Stimulated activated naive CD8-positive, alpha-beta T cell treated with anti-CD3 and anti-CD28 coated beads, Interleukin-15, amount 100 ng/mL, for 72 hours (primary cell): ENCODE data around the gene GPR108.
A peak's percentile ranks its signal among the peaks of the same experiment; 100 is the strongest.

ENCODE experiments used
- ATAC-seq: fragments of 150-1000 bp; cut with Tn5 transposase; 2 replicates; pipeline ENCODE4 v1.10.0; 2021; ENCODE audit warnings: mild to moderate bottlenecking, moderate library complexity
- DNase-seq, 2 donors: peaks; one replicate each; pipeline ENCODE4 v3.0.0; 2021 to 2022
- H3K27ac Mint-ChIP-seq, 2 donors: one replicate each; pipeline ENCODE4 v1.8.0; 2022; ENCODE audit warnings: mild to moderate bottlenecking in 2 of 2, mixed read lengths in 2 of 2, moderate library complexity in 2 of 2
- H3K27me3 Mint-ChIP-seq: one replicate; pipeline ENCODE4 v1.8.0; 2022; ENCODE audit warnings: mixed read lengths
- H3K4me1 Mint-ChIP-seq: one replicate; pipeline ENCODE4 v1.8.0; 2022; ENCODE audit warnings: mild to moderate bottlenecking, mixed read lengths
- H3K4me3 Mint-ChIP-seq, 2 donors: one replicate each; pipeline ENCODE4 v1.8.0; 2022; ENCODE audit warnings: mild to moderate bottlenecking in 2 of 2, mixed read lengths in 2 of 2, moderate library complexity in 1 of 2
- H3K9me3 Mint-ChIP-seq, 2 donors: one replicate each; pipeline ENCODE4 v1.8.0; 2022; ENCODE audit warnings: mixed read lengths in 2 of 2

Gene GPR108

GRCh38 chr19:6735181-6735911 is 2.0 kb downstream of the GPR108 start:
- Mint-ChIP-seq H3K4me3 (peak overlapping the region; percentile 77 to 98), H3K9me3 (no peaks in the 10 kb centered on the region), H3K27me3 (no peaks in the 10 kb centered on the region), H3K27ac (peak overlapping the region; percentile 99 to 100), H3K4me1 (peaks cover 31% of the 10 kb centered on the region)
- ATAC-seq (no peak), DNase-seq (no peak)

DNA sequence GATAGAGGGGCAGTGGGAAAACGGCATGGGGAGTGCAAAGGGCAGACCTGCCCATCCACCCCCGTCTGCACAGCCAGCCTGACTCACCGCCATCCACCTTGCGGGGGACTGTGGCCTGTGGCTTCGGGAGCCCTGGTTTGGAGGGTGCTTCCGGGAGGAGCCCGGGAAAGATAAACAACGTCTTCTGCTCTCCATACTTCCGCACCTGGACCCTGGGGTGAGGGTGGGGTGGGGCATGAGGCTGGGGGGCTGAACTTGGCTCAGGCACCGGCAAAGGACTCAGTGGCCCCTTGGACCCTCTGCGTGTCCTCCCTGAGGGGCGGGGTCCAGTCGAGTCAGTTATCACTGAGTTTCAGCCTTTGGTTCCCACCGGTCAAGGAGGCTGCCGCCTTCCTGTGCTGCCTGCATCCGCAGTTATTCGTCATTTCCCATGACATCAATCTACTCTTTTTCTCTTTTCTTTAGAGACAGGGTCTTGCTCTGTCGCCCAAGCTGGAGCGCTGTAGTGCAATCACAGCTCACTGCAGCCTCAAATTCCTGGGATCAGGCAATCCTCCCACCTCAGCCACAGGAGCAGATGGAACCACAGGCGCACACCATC is 3.2 kb downstream of the GPR108 start:
- Mint-ChIP-seq H3K4me3 (peak overlapping the region in 1 of 2 donors; percentile 15), H3K27ac (no peak overlapping the region), H3K4me1 (peaks cover 31% of the 10 kb centered on the region), H3K9me3 (no peaks in the 10 kb centered on the region), H3K27me3 (no peaks in the 10 kb centered on the region)
- DNase-seq (no peak), ATAC-seq (no peak)

GRCh38 chr19:6733338-6734095 is 3.9 kb downstream of the GPR108 start:
- H3K4me1 Mint-ChIP-seq: peaks cover 25% of the 10 kb centered on the region
- H3K4me3 Mint-ChIP-seq: no peak overlapping the region
- H3K27me3 Mint-ChIP-seq: no peaks in the 10 kb centered on the region
- H3K9me3 Mint-ChIP-seq: no peaks in the 10 kb centered on the region
- ATAC-seq: no peak
- H3K27ac Mint-ChIP-seq: peak overlapping the region in 1 of 2 donors; percentile 80
- DNase-seq: no peak

DNA sequence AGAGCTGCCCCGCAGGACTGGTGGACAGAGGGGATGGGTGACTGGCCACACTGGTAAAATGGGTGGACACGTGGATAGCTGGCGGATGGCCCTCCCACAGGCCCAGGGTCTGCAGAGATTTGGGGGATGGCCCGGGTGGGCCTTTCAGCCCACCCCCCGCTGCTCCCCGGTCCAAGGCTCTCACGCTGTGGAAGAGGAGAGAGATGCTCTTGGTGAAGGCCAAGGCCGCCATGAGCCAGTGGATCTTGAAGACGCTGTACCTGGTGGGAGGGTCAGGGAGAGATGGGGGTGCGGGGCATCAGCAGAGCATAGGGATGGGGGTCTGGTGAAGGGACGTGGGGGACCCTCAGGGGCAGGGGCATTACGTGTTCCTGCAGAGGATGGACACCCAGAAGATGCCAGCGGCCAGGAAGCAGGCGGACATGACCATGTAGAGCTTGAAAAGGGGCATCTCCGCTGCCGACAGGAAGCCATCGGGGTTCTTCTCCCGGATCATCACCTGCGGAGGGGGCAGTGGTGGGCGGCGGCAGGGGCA is 4.5 kb downstream of the GPR108 start:
- Mint-ChIP-seq H3K4me3 (no peak overlapping the region), H3K4me1 (peaks cover 19% of the 10 kb centered on the region), H3K9me3 (no peaks in the 10 kb centered on the region), H3K27ac (no peak overlapping the region), H3K27me3 (no peaks in the 10 kb centered on the region)
- ATAC-seq (no peak), DNase-seq (no peak)

- ATAC-seq (no peak), DNase-seq (no peak)
- Mint-ChIP-seq H3K27me3 (no peaks in the 10 kb centered on the region), H3K4me3 (no peak overlapping the region), H3K9me3 (no peaks in the 10 kb centered on the region), H3K27ac (no peak overlapping the region), H3K4me1 (peaks cover 17% of the 10 kb centered on the region)
Observed at GRCh38 chr19:6731822-6732221, 5.6 kb downstream of the GPR108 start.

- no peak overlapping the region for H3K4me3 Mint-ChIP-seq
- no peaks in the 10 kb centered on the region for H3K27me3 Mint-ChIP-seq
- DNase-seq (no peak), ATAC-seq (peak; percentile 22)
- peaks cover 14% of the 10 kb centered on the region for H3K4me1 Mint-ChIP-seq
- no peaks in the 10 kb centered on the region for H3K9me3 Mint-ChIP-seq
- no peak overlapping the region for H3K27ac Mint-ChIP-seq
Observed at GRCh38 chr19:6730941-6731670, 6.3 kb downstream of the GPR108 start.

GRCh38 chr19:6730153-6730804 is 7.1 kb downstream of the GPR108 start:
- DNase-seq (no peak), ATAC-seq (peak; percentile 35)
- Mint-ChIP-seq H3K4me1 (peaks cover 11% of the 10 kb centered on the region), H3K4me3 (no peak overlapping the region), H3K9me3 (no peaks in the 10 kb centered on the region), H3K27ac (no peak overlapping the region), H3K27me3 (no peaks in the 10 kb centered on the region)

- Mint-ChIP-seq H3K9me3 (no peaks in the 10 kb centered on the region), H3K4me3 (no peak overlapping the region), H3K27me3 (no peaks in the 10 kb centered on the region), H3K27ac (no peak overlapping the region), H3K4me1 (peaks cover 13% of the 10 kb centered on the region)
- DNase-seq: no peak
- ATAC-seq: no peak
Observed at GRCh38 chr19:6729573-6730152, 7.7 kb downstream of the GPR108 start.

DNA sequence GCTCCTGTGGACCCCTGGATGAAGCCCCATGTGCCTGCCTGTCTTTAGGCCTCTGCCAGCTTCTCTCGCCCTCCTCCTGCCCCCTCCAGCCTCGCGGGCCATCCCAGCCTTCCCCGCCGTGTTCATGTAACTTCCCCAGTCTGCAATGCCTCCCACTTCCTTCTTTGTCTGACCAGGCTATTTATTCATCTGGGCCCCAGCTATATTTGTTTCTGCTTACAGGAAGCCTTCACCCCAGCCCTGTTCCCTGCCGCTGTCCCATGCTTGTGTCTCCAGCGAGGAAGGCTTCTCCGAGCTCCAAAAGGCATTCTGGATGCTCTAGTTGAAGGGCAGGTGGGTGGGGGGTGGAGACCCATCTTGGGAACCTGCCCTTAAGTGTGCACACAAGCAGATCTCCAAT is 9.0 kb downstream of the GPR108 start:
- Mint-ChIP-seq H3K4me1 (peaks cover 9% of the 10 kb centered on the region), H3K4me3 (no peak overlapping the region), H3K27ac (no peak overlapping the region), H3K9me3 (no peaks in the 10 kb centered on the region), H3K27me3 (no peaks in the 10 kb centered on the region)
- no peak for DNase-seq
- ATAC-seq: no peak

- no peaks in the 10 kb centered on the region for H3K27me3 Mint-ChIP-seq
- ATAC-seq (no peak), DNase-seq (no peak)
- no peaks in the 10 kb centered on the region for H3K9me3 Mint-ChIP-seq
- no peak overlapping the region for H3K4me3 Mint-ChIP-seq
- H3K4me1 Mint-ChIP-seq: peaks cover 20% of the 10 kb centered on the region
- peak overlapping the region in 1 of 2 donors; percentile 59 for H3K27ac Mint-ChIP-seq
Observed at GRCh38 chr19:6725513-6726231, 11.7 kb downstream of the GPR108 start.

- Mint-ChIP-seq H3K27me3 (no peaks in the 10 kb centered on the region), H3K27ac (no peak overlapping the region)
Observed at GRCh38 chr19:6724631-6725492, 12.5 kb downstream of the GPR108 start.

GRCh38 chr19:6723738-6724137 is 13.6 kb downstream of the GPR108 start:
- H3K4me1 Mint-ChIP-seq: peaks cover 34% of the 10 kb centered on the region
- ATAC-seq: no peak
- H3K9me3 Mint-ChIP-seq: no peaks in the 10 kb centered on the region
- H3K27me3 Mint-ChIP-seq: no peaks in the 10 kb centered on the region
- no peak overlapping the region for H3K4me3 Mint-ChIP-seq
- no peak overlapping the region for H3K27ac Mint-ChIP-seq
- no peak for DNase-seq

More at GRCh38 chr19:6724631-6725492, 12.5 kb downstream of the GPR108 start:
- no peak for ATAC-seq
- DNase-seq: no peak
- H3K4me3 Mint-ChIP-seq: no peak overlapping the region
- H3K4me1 Mint-ChIP-seq: peaks cover 28% of the 10 kb centered on the region
- no peaks in the 10 kb centered on the region for H3K9me3 Mint-ChIP-seq

DNA sequence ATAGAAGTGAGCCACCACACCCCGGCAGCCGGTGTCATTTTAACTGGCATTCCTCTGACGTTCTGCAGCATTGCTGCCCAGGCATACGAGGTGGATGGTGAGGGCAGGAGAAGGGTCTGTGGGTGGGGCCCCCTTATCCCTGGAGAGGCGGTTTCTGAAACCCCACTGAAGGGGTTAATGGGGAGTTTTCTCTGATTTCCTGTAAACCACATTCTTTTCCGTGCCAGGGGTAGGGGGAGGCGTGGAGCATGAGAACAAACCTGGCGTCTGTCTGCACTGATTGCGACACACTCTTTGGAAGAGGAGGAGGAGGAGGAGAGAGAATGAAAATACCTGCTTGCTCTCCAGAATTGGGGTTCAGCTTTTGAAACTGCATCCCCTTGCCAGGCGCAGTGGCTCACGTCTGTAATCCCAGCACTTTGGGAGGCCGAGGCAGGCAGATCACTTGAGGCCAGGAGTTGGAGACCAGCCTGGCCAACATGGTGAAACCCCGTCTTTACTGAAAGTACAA is 14.2 kb downstream of the GPR108 start:
- H3K4me1 Mint-ChIP-seq: peaks cover 34% of the 10 kb centered on the region
- no peak overlapping the region for H3K27ac Mint-ChIP-seq
- no peaks in the 10 kb centered on the region for H3K27me3 Mint-ChIP-seq
- no peak for DNase-seq
- no peak for ATAC-seq
- H3K9me3 Mint-ChIP-seq: no peaks in the 10 kb centered on the region
- peak overlapping the region in 1 of 2 donors; percentile 11 for H3K4me3 Mint-ChIP-seq
